Muscle of leg (tissue), 11 donors: ENCODE results near the gene KLHL1. TPM values are rescaled to one million over a fixed set of nuclear protein-coding genes. Genes with fewer than 3 reads are reported as not detected.

Experiments used
- DNase-seq: peaks from one replicate; pipeline ENCODE4 v3.0.0; 2013
- H3K27ac ChIP-seq: one replicate; pipeline ENCODE4 v1.5.1; 2013; ENCODE audit warnings: mild to moderate bottlenecking, low read length, control low read depth
- H3K27me3 ChIP-seq: one replicate; pipeline ENCODE4 v1.6.1; 2013; ENCODE audit warnings: low read length; ENCODE audit not compliant: control insufficient read depth, insufficient read depth
- H3K36me3 ChIP-seq: one replicate; pipeline ENCODE4 v1.6.1; 2013; ENCODE audit warnings: low read length; ENCODE audit not compliant: control insufficient read depth, insufficient read depth
- H3K4me1 ChIP-seq: one replicate; pipeline ENCODE4 v1.6.1; 2013; ENCODE audit warnings: low read length; ENCODE audit not compliant: control insufficient read depth, insufficient read depth
- H3K4me3 ChIP-seq: one replicate; pipeline ENCODE4 v1.5.1; 2013; ENCODE audit warnings: low read length, control low read depth
- H3K9me3 ChIP-seq: replicated peaks from 2 replicates; pipeline ENCODE4 v1.6.1; 2013; ENCODE audit warnings: low read depth, low read length; ENCODE audit not compliant: control insufficient read depth
- WGBS: methylation state at CpG from one replicate; pipeline ENCODE4 v1.1.5; 2013; ENCODE audit warnings: missing lambda C conversion rate; ENCODE audit not compliant: insufficient coverage; 5-methylcytosine and 5-hydroxymethylcytosine counted together
- polyA plus RNA-seq, 8 donors: library from polyadenylated mRNA; unstranded; fragments of 120-200 nt; gene quantifications; one replicate each; pipeline versions ENCODE4 v1.2.1 to v1.2.3, GENCODE V29; 2013; ENCODE audit warnings: inconsistent platforms in 1 of 8, low replicate concordance in 1 of 8; ENCODE audit not compliant: insufficient read length in 8 of 8, insufficient read depth in 1 of 8
- total RNA-seq: library from RNA; stranded (reverse); fragments of 120-200 nt; gene quantifications from one replicate; pipeline ENCODE4 v1.2.4, GENCODE V29; 2013

The KLHL1 gene
- total and polyA plus RNA-seq, 9 donors = 0.02 to 0.09 (median 0.04) TPM; not detected in 6

- H3K36me3 ChIP-seq = no peaks in the 10 kb centered on the region
- DNase-seq = peak; percentile 2
- H3K27ac ChIP-seq = no peak overlapping the region
- no peak overlapping the region for H3K4me3 ChIP-seq
- H3K4me1 ChIP-seq = no peaks in the 10 kb centered on the region
- no peaks in the 10 kb centered on the region for H3K9me3 ChIP-seq
- H3K27me3 ChIP-seq = no peaks in the 10 kb centered on the region
Observed at GRCh38 chr13:69904784-69905183, 203.5 kb downstream of the KLHL1 start.

- Histone ChIP-seq H3K9me3 (no peaks in the 10 kb centered on the region), H3K4me1 (no peaks in the 10 kb centered on the region), H3K36me3 (no peaks in the 10 kb centered on the region), H3K4me3 (no peak overlapping the region), H3K27me3 (no peaks in the 10 kb centered on the region), H3K27ac (no peak overlapping the region)
- 81% methylated on average over 2 of the region's 2 CpGs for WGBS
- DNase-seq = peak; percentile 1
Observed at GRCh38 chr13:69903081-69903480, 205.2 kb downstream of the KLHL1 start.

GRCh38 chr13:69882451-69882850 is 225.8 kb downstream of the KLHL1 start:
- no peaks in the 10 kb centered on the region for H3K9me3 ChIP-seq
- no peaks in the 10 kb centered on the region for H3K36me3 ChIP-seq
- no CpG with 5 or more reads among the region's 1 CpG for WGBS
- no peak for DNase-seq
- H3K4me1 ChIP-seq = no peaks in the 10 kb centered on the region
- no peak overlapping the region for H3K4me3 ChIP-seq
- no peak overlapping the region for H3K27ac ChIP-seq
- H3K27me3 ChIP-seq = no peaks in the 10 kb centered on the region

- no peak overlapping the region for H3K27ac ChIP-seq
- H3K4me3 ChIP-seq = no peak overlapping the region
- no peak for DNase-seq
- no peaks in the 10 kb centered on the region for H3K36me3 ChIP-seq
- no peaks in the 10 kb centered on the region for H3K9me3 ChIP-seq
- WGBS = no CpG with 5 or more reads among the region's 1 CpG
- H3K27me3 ChIP-seq = no peaks in the 10 kb centered on the region
- no peaks in the 10 kb centered on the region for H3K4me1 ChIP-seq
Observed at GRCh38 chr13:69879936-69880335, 228.3 kb downstream of the KLHL1 start.

DNA sequence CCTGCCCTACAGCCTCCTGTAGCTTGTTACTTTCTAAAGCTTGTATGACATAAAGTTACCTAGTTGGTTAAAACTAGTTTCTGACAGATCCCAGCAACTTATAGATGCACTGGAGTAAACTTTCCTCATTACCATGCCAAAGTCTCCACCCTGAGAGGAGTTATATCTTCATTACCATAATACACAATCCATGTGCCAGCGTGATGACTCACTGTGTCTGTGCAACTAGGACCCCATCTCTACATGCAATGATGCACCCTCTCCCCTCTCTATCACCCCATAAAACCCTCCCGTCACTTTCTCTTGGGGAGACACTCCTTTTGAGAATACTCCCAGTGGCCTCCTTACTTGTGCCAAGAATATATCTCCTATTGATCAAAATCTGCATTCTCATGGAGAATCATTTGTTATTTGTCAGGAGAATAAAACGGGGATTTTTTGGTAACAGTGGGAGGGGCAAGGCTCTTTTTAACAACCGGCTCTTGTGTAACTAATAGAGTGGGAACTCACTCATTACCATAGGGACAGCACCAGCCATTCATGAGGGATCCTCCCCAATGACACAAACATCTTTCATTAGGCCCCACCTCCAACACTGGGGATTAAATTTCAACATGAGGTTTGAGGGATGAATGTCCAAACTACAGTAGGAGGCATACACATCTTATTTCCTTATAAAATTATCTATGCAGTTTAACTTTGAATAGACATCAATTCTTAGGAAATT is 235.8 kb downstream of the KLHL1 start:
- Histone ChIP-seq H3K27ac (no peak overlapping the region), H3K4me1 (no peaks in the 10 kb centered on the region)
- WGBS = 71% methylated on average over 1 of the region's 4 CpGs

DNA sequence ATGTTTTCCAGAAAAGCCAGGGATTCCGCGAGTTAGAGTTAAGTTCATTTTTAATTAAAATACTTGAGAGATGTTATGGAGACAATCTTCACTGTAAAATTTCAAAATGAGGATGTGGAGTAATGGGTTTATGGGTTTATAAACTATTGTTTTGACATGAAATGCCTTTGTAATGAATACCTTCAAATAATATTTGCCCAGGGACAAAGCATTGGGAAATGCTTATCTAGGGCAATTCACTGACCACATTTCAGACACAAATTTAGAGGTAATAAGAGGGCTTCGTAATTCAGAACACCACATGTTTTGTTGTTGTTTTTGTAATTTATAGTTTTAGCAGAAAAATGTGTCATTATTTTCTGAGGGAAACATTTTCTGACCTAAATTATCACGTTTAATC is 241.7 kb downstream of the KLHL1 start:
- H3K36me3 ChIP-seq = no peaks in the 10 kb centered on the region
- DNase-seq = no peak
- no CpG with 5 or more reads among the region's 4 CpGs for WGBS
- no peaks in the 10 kb centered on the region for H3K27me3 ChIP-seq
- H3K4me3 ChIP-seq = no peak overlapping the region
- H3K4me1 ChIP-seq = no peaks in the 10 kb centered on the region
- H3K9me3 ChIP-seq = no peaks in the 10 kb centered on the region
- no peak overlapping the region for H3K27ac ChIP-seq

More for the DNA sequence above, 235.8 kb downstream of the KLHL1 start:
- H3K4me3 ChIP-seq = no peak overlapping the region
- no peaks in the 10 kb centered on the region for H3K9me3 ChIP-seq
- no peaks in the 10 kb centered on the region for H3K36me3 ChIP-seq
- H3K27me3 ChIP-seq = no peaks in the 10 kb centered on the region
- no peak for DNase-seq

- DNase-seq = peak; percentile 40
- WGBS = 0% methylated on average over 1 of the region's 4 CpGs
Observed at GRCh38 chr13:69857183-69857821, 250.9 kb downstream of the KLHL1 start.

DNA sequence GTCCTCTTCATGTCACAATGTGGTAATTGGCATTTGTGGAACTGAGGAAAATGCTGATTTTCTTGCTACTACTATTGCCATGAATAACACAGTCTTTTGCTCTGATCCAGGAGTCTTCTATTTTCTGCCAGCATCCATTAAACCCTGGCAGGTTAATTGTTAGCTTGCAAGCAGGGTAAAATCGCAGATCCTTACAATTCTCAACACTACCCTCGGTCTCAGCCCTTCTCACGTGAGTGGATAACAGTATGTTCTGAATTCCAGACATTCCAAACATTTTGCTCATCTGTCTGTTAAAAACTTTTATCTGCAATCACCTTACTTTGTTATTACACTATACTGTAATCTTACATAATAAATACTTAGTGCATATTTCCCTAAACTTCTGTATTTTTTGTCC is 251.9 kb downstream of the KLHL1 start:
- no peak for DNase-seq
- H3K27me3 ChIP-seq = no peaks in the 10 kb centered on the region
- no peaks in the 10 kb centered on the region for H3K36me3 ChIP-seq
- no peaks in the 10 kb centered on the region for H3K4me1 ChIP-seq
- H3K9me3 ChIP-seq = no peaks in the 10 kb centered on the region
- no CpG with 5 or more reads among the region's 3 CpGs for WGBS
- no peak overlapping the region for H3K27ac ChIP-seq
- no peak overlapping the region for H3K4me3 ChIP-seq

More at GRCh38 chr13:69857183-69857821, 250.9 kb downstream of the KLHL1 start:
- Histone ChIP-seq H3K36me3 (no peaks in the 10 kb centered on the region), H3K4me1 (no peaks in the 10 kb centered on the region), H3K27ac (no peak overlapping the region), H3K4me3 (no peak overlapping the region), H3K27me3 (no peaks in the 10 kb centered on the region), H3K9me3 (no peaks in the 10 kb centered on the region)

GRCh38 chr13:69828527-69828926 is 279.7 kb downstream of the KLHL1 start:
- DNase-seq = no peak
- WGBS = 84% methylated on average over 2 of the region's 2 CpGs
- H3K4me1 ChIP-seq = no peaks in the 10 kb centered on the region
- H3K4me3 ChIP-seq = no peak overlapping the region
- no peak overlapping the region for H3K27ac ChIP-seq
- no peaks in the 10 kb centered on the region for H3K36me3 ChIP-seq
- H3K27me3 ChIP-seq = no peaks in the 10 kb centered on the region
- no peaks in the 10 kb centered on the region for H3K9me3 ChIP-seq

DNA sequence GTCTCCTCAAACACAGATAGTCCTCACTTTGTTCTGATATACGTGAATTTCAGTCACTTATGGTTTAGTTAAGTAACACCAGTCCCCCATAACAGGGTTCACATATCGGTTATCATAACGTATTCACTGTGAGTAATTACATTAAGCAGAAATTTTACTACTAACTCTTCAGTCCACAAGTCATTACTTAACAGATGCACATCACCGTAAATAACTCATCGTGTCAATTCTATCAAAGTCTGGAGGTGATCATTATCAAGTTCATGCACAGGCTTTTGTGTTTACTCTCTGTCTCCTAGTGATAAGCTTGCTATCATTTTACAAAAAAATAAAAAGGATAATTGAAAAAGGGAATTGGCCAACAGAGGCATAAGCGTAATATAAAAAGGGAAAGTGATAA is 288.1 kb downstream of the KLHL1 start:
- no peaks in the 10 kb centered on the region for H3K36me3 ChIP-seq
- no peak overlapping the region for H3K4me3 ChIP-seq
- H3K27ac ChIP-seq = no peak overlapping the region
- no peaks in the 10 kb centered on the region for H3K4me1 ChIP-seq
- H3K27me3 ChIP-seq = no peaks in the 10 kb centered on the region
- no CpG with 5 or more reads among the region's 6 CpGs for WGBS
- DNase-seq = no peak
- no peaks in the 10 kb centered on the region for H3K9me3 ChIP-seq
